HepG2 (cell line): ENCODE data around the gene COBL. TPM values are rescaled to one million over a fixed set of nuclear protein-coding genes. Genes with fewer than 3 reads are reported as not detected.

ENCODE experiments used
- ATAC-seq: fragments of 200-7000 bp; cut with Tn5 transposase; 3 replicates; pipeline ENCODE4 v1.9.1; 2020; ENCODE audit warnings: mild to moderate bottlenecking, moderate library complexity
- BruUV-seq: library from RNA; stranded (reverse); fragments of 400-500 nt; replicated peaks from 2 replicates; lab custom pipeline; 2021; lab: Mats Ljungman, UMichigan
- CTCF ChIA-PET: fragments of 300-600 bp; formaldehyde crosslinking; extraction: SDS; loops from one replicate; lab custom pipeline; 2021; ENCODE audit warnings: low total read pairs, inconsistent platforms, low intra/inter-chr PET ratio; lab: Yijun Ruan, JAX
- POLR2A ChIA-PET: fragments of 350-600 bp; sonication (Branson Sonifier 250); formaldehyde crosslinking; loops from one replicate; lab custom pipeline; 2020; ENCODE audit warnings: antibody characterized with exemption, inconsistent platforms; lab: Yijun Ruan, JAX
- DNase-seq: peaks from one replicate; pipeline ENCODE4 v3.0.0-alpha.2; 2015; ENCODE audit warnings: low spot score
- FAIRE-seq: peaks from 3 replicates; lab custom pipeline; 2011; peaks lifted over from hg19 to GRCh38; lab: Jason Lieb, UNC
- H2AFZ ChIP-seq: one replicate; pipeline ENCODE4 v1.6.1; 2011; ENCODE audit warnings: low read length, inconsistent platforms
- H3K27ac ChIP-seq: fragments of 300-600 bp; 3 replicates; pipeline ENCODE4 v1.8.0; 2011; ENCODE audit warnings: mixed run types, mild to moderate bottlenecking, mixed read lengths, low read length, inconsistent platforms; ENCODE audit not compliant: insufficient read depth; ENCODE audit errors: extremely low read length
- H3K27me3 ChIP-seq, 2 experiments: fragments of 200-600 bp in 1 of 2; 2 replicates in 1 of 2; 3 replicates in 1 of 2; pipeline versions ENCODE4 v1.6.0 to v1.8.0; 2011; ENCODE audit warnings: low read length in 2 of 2, mild to moderate bottlenecking in 2 of 2, moderate library complexity in 2 of 2, inconsistent platforms in 1 of 2; ENCODE audit not compliant: insufficient read depth in 2 of 2, control insufficient read depth in 1 of 2
- H3K36me3 ChIP-seq, 2 experiments: fragments of 200-600 bp in 1 of 2; replicated peaks in 1 of 2; 2 replicates in 1 of 2; 3 replicates in 1 of 2; pipeline versions ENCODE4 v1.5.1 to v1.8.0; 2011; ENCODE audit warnings: low read length in 2 of 2, inconsistent platforms in 1 of 2; ENCODE audit not compliant: insufficient read depth in 2 of 2, control insufficient read depth in 1 of 2
- H3K4me1 ChIP-seq: 2 replicates; pipeline ENCODE4 v1.5.1; 2012; ENCODE audit warnings: low read length, inconsistent platforms; ENCODE audit not compliant: insufficient read depth
- H3K4me2 ChIP-seq: 2 replicates; pipeline ENCODE4 v1.6.0; 2011; ENCODE audit warnings: low read depth, low read length, inconsistent platforms
- H3K4me3 ChIP-seq, 3 experiments: fragments of 200-600 bp in 1 of 3; sonication (generic), shearing (Covaris generic) in 1 of 3; replicated peaks in 1 of 3; 2 replicates each; pipeline ENCODE4 v1.5.1; 2011 to 2016; ENCODE audit warnings: low read length in 3 of 3, inconsistent platforms in 2 of 3, low read depth in 2 of 3, mild to moderate bottlenecking in 2 of 3, control low read depth in 1 of 3, mixed read lengths in 1 of 3; ENCODE audit not compliant: insufficient read depth in 1 of 3
- H3K79me2 ChIP-seq: one replicate; pipeline ENCODE4 v1.6.1; 2011; ENCODE audit warnings: low read length, inconsistent platforms; ENCODE audit not compliant: insufficient read depth
- H3K9ac ChIP-seq: 2 replicates; pipeline ENCODE4 v1.6.0; 2011; ENCODE audit warnings: mild to moderate bottlenecking, low read depth, low read length, inconsistent platforms; ENCODE audit not compliant: insufficient read depth
- H3K9me3 ChIP-seq: 2 replicates; pipeline ENCODE4 v1.5.1; 2012; ENCODE audit warnings: mild to moderate bottlenecking, low read length
- H4K20me1 ChIP-seq: 2 replicates; pipeline ENCODE4 v1.6.0; 2011; ENCODE audit warnings: inconsistent platforms, mild to moderate bottlenecking, low read length, moderate library complexity; ENCODE audit not compliant: insufficient read depth
- FOXO1 ChIP-seq: sonication (generic); formaldehyde crosslinking; IDR thresholded peaks from 2 replicates; pipeline ENCODE4 v1.4.0; 2020; ENCODE audit warnings: missing genetic modification reagents
- GTF2F1 ChIP-seq: fragments of 150-350 bp; IDR thresholded peaks from 2 replicates; pipeline ENCODE4 v1.6.1; 2014; ENCODE audit warnings: low read length
- HMG20B ChIP-seq: conservative IDR thresholded peaks from 2 replicates; pipeline ENCODE4 v1.6.1; 2016; ENCODE audit warnings: missing genetic modification reagents, missing compliant biosample characterization
- HOXA3 ChIP-seq: sonication (generic); formaldehyde crosslinking; IDR thresholded peaks from 2 replicates; pipeline ENCODE4 v1.5.0; 2020; ENCODE audit warnings: missing genetic modification reagents
- IKZF1 ChIP-seq: fragments of 450-650 bp; IDR thresholded peaks from 2 replicates; pipeline ENCODE4 v1.7.1; 2016
- MYC ChIP-seq: sonication (generic); formaldehyde crosslinking; IDR thresholded peaks from 2 replicates; pipeline ENCODE4 v1.9.0; 2021; ENCODE audit warnings: missing genetic modification reagents, borderline replicate concordance
- NAIF1 ChIP-seq: sonication (generic); formaldehyde crosslinking; IDR thresholded peaks from 2 replicates; pipeline ENCODE4 v1.5.0; 2020; ENCODE audit warnings: mild to moderate bottlenecking, missing genetic modification reagents, borderline replicate concordance
- RBAK ChIP-seq: sonication (generic); formaldehyde crosslinking; IDR thresholded peaks from 2 replicates; pipeline ENCODE4 v1.5.1; 2020; ENCODE audit warnings: mild to moderate bottlenecking, missing genetic modification reagents
- TBX2 ChIP-seq: sonication (generic); formaldehyde crosslinking; IDR thresholded peaks from 2 replicates; pipeline ENCODE4 v1.5.0; 2020; ENCODE audit warnings: missing genetic modification reagents, mild to moderate bottlenecking, borderline replicate concordance
- TCF7 ChIP-seq: sonication (generic); IDR thresholded peaks from 2 replicates; pipeline ENCODE4 v1.6.1; 2016; ENCODE audit warnings: antibody characterized with exemption, low read depth
- ZMAT3 ChIP-seq: sonication (generic); formaldehyde crosslinking; conservative IDR thresholded peaks from 2 replicates; pipeline ENCODE4 v1.7.0; 2021; ENCODE audit warnings: missing genetic modification reagents
- ZNF232 ChIP-seq: sonication (generic); formaldehyde crosslinking; IDR thresholded peaks from 2 replicates; pipeline ENCODE4 v1.4.0; 2020; ENCODE audit warnings: missing genetic modification reagents, borderline replicate concordance
- ZNF235 ChIP-seq: sonication (generic); formaldehyde crosslinking; IDR thresholded peaks from 2 replicates; pipeline ENCODE4 v1.8.1; 2023; ENCODE audit warnings: mild to moderate bottlenecking, missing genetic modification reagents, borderline replicate concordance
- ZNF335 ChIP-seq: sonication (generic); formaldehyde crosslinking; IDR thresholded peaks from 2 replicates; pipeline ENCODE4 v1.4.0; 2020; ENCODE audit warnings: missing genetic modification reagents
- ZNF33A ChIP-seq: sonication (generic); formaldehyde crosslinking; IDR thresholded peaks from 2 replicates; pipeline ENCODE4 v1.5.1; 2020; ENCODE audit warnings: missing genetic modification reagents, mild to moderate bottlenecking, moderate library complexity, borderline replicate concordance
- ZNF598 ChIP-seq: sonication (generic); formaldehyde crosslinking; IDR thresholded peaks from 2 replicates; pipeline ENCODE4 v1.5.1; 2020; ENCODE audit warnings: mild to moderate bottlenecking, missing genetic modification reagents, borderline replicate concordance
- ZNF670 ChIP-seq: sonication (generic); formaldehyde crosslinking; IDR thresholded peaks from 2 replicates; pipeline ENCODE4 v1.8.0; 2022; ENCODE audit warnings: mild to moderate bottlenecking, missing genetic modification reagents, borderline replicate concordance
- ZNF672 ChIP-seq: sonication (generic); formaldehyde crosslinking; IDR thresholded peaks from 2 replicates; pipeline ENCODE4 v1.8.1; 2022; ENCODE audit warnings: missing genetic modification reagents
- ZNF772 ChIP-seq: sonication (generic); formaldehyde crosslinking; IDR thresholded peaks from 2 replicates; pipeline ENCODE4 v1.5.0; 2020; ENCODE audit warnings: mild to moderate bottlenecking, missing genetic modification reagents
- ZSCAN29 ChIP-seq: sonication (generic); formaldehyde crosslinking; conservative IDR thresholded peaks from 2 replicates; pipeline ENCODE4 v1.4.0; 2020; ENCODE audit warnings: mild to moderate bottlenecking, missing genetic modification reagents
- WGBS: methylation state at CpG from one replicate; pipeline ENCODE4 v1.1.6; 2017; ENCODE audit warnings: low lambda C conversion rate; 5-methylcytosine and 5-hydroxymethylcytosine counted together
- in situ Hi-C: cut with HindIII; loops from 2 replicates; pipeline ENCODE4 v1.10.0; 2017; ENCODE audit warnings: low pct_unique_long_range_greater_than_20kb; ENCODE audit not compliant: extremely low pct_ligation_motif_present
- intact Hi-C: fragments of 100-400 bp; cut with micrococcal nuclease; formaldehyde crosslinking; loops from one replicate; pipeline ENCODE4 v1.10.0; 2022; ENCODE audit not compliant: unreplicated experiment
- polyA plus RNA-seq, 8 experiments: library from polyadenylated mRNA; depleted of rRNA in 3 of 8; stranded (reverse) in 7 of 8; unstranded in 1 of 8; fragments of >200 nt; fragmentation: Illumina TruSeq in 4 of 8; extraction: Trizol in 4 of 8; gene quantifications; 2 replicates each; pipeline versions ENCODE4 v1.2.1 to v1.2.3, GENCODE V29; 2011 to 2016; ENCODE audit warnings: low read depth in 4 of 8, missing spikeins in 1 of 8, mixed read lengths in 1 of 8; ENCODE audit not compliant: insufficient read depth in 1 of 8
- total RNA-seq, 5 experiments: library from RNA; depleted of rRNA; stranded (reverse); fragments of >200 nt; fragmentation: Illumina TruSeq; extraction: Trizol; gene quantifications; 2 replicates each; pipeline ENCODE4 v1.2.3, GENCODE V29; 2016; ENCODE audit warnings: low read depth in 1 of 5
- TF ChIP-seq, protein P1 (sequence below): sonication (generic); formaldehyde crosslinking; IDR thresholded peaks from 2 replicates; pipeline ENCODE4 v1.8.0; 2023; ENCODE audit warnings: mild to moderate bottlenecking, missing genetic modification reagents

Gene COBL
- total and polyA plus RNA-seq, 2 of the 13 experiments (the other 11 are each of a cell fraction or from before 2014, with no cell fraction given) = 3.8 to 4.9 TPM

GRCh38 chr7:51118628-51119027 lies 198.0 kb downstream of the COBL start:
- Histone ChIP-seq H3K27me3 (no peaks in the 10 kb centered on the region), H3K4me3 (no peak overlapping the region), H3K36me3 (no peaks in the 10 kb centered on the region; a peak in 1 of 5 replicates), H2AFZ (no peak overlapping the region), H3K27ac (no peak overlapping the region), H3K4me1 (no peaks in the 10 kb centered on the region), H3K79me2 (no peaks in the 10 kb centered on the region), H3K9me3 (no peaks in the 10 kb centered on the region), H3K4me2 (no peak overlapping the region), H4K20me1 (no peaks in the 10 kb centered on the region), H3K9ac (no peak overlapping the region)
- in situ Hi-C loops (no loop called here), intact Hi-C loops (no loop called here)
- no peak for FAIRE-seq
- DNase-seq = no peak
- ATAC-seq = no peak
- TF ChIP-seq HOXA3 (CRISPR knock-in tag) (no peak), ZNF772 (no peak), NAIF1 (CRISPR knock-in tag) (no peak), MYC (CRISPR knock-in tag) (no peak)
- no TSS peak for BruUV-seq
- ChIA-PET CTCF (no interaction called here), POLR2A (no interaction called here)
- 89% methylated on average over 4 of the region's 4 CpGs for WGBS

GRCh38 chr7:51114501-51114900 lies 202.1 kb downstream of the COBL start:
- Histone ChIP-seq H3K36me3 (no peaks in the 10 kb centered on the region; a peak in 1 of 5 replicates), H3K27me3 (no peaks in the 10 kb centered on the region), H3K4me2 (no peak overlapping the region), H4K20me1 (no peaks in the 10 kb centered on the region), H3K79me2 (no peaks in the 10 kb centered on the region), H2AFZ (no peak overlapping the region), H3K4me1 (no peaks in the 10 kb centered on the region), H3K27ac (no peak overlapping the region), H3K9me3 (no peaks in the 10 kb centered on the region), H3K9ac (no peak overlapping the region), H3K4me3 (no peak overlapping the region)
- POLR2A ChIA-PET = no interaction called here
- in situ Hi-C loops (no loop called here), intact Hi-C loops (no loop called here)
- ATAC-seq = no peak
- TF ChIP-seq ZMAT3 (CRISPR knock-in tag) = no peak
- no peak for TF ChIP-seq HMG20B (CRISPR knock-in tag)
- TF ChIP-seq TCF7 = no peak
- no peak for TF ChIP-seq GTF2F1
- TF ChIP-seq TBX2 (CRISPR knock-in tag) = no peak
- TF ChIP-seq ZNF598 (CRISPR knock-in tag) = no peak
- TF ChIP-seq ZNF33A = no peak
- TF ChIP-seq, protein P1, sequence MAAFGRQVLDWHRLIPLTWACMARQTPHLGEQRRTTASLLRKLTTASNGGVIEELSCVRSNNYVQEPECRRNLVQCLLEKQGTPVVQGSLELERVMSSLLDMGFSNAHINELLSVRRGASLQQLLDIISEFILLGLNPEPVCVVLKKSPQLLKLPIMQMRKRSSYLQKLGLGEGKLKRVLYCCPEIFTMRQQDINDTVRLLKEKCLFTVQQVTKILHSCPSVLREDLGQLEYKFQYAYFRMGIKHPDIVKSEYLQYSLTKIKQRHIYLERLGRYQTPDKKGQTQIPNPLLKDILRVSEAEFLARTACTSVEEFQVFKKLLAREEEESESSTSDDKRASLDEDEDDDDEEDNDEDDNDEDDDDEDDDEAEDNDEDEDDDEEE = no peak
- no peak for TF ChIP-seq ZSCAN29 (CRISPR knock-in tag)
- no peak for TF ChIP-seq ZNF335
- no peak for TF ChIP-seq ZNF235 (CRISPR knock-in tag)
- TF ChIP-seq FOXO1 = no peak
- no peak for TF ChIP-seq IKZF1
- TF ChIP-seq ZNF232 = no peak
- no peak for TF ChIP-seq ZNF670 (CRISPR knock-in tag)
- TF ChIP-seq ZNF672 (CRISPR knock-in tag) = no peak
- TF ChIP-seq RBAK (CRISPR knock-in tag) = no peak
- no peak for FAIRE-seq
- BruUV-seq = no TSS peak
- WGBS = 95% methylated on average over 1 of the region's 1 CpG
- CTCF ChIA-PET = no interaction called here
- no peak for DNase-seq
